HS-27A (cell line): Measurements from ENCODE around the gene SOWAHA.
"Not testable (repeated sequence)": the region's sequence is repeated elsewhere in the genome, so short reads cannot be mapped to it uniquely, and the experiment has no call there.

Source experiments
- DNase-seq: peaks from one replicate; pipeline ENCODE4 v3.0.0-alpha.2; 2012; ENCODE audit warnings: low read depth, missing footprints

SOWAHA gene

GRCh38 chr5:132778129-132778528, 35.0 kb upstream of the SOWAHA start:
- no peak for DNase-seq

- DNase-seq, result no peak
These were observed 34.2 kb upstream of the SOWAHA start for GRCh38 chr5:132778856-132779255.

- no peak for DNase-seq
These were observed 33.1 kb upstream of the SOWAHA start for GRCh38 chr5:132779961-132780360.

- DNase-seq, result no peak
These were observed 32.5 kb upstream of the SOWAHA start for GRCh38 chr5:132780577-132780976.

- no peak for DNase-seq
These were observed 32.1 kb upstream of the SOWAHA start for GRCh38 chr5:132781029-132781428.

- DNase-seq, result no peak
These were observed 31.0 kb upstream of the SOWAHA start for GRCh38 chr5:132782101-132782500.

GRCh38 chr5:132785365-132785764, 27.7 kb upstream of the SOWAHA start:
- DNase-seq, result no peak

- no peak for DNase-seq
These were observed 27.2 kb upstream of the SOWAHA start for GRCh38 chr5:132785864-132786263.

- no peak for DNase-seq
These were observed 26.0 kb upstream of the SOWAHA start for GRCh38 chr5:132787076-132787475.

- DNase-seq, result no peak
These were observed 24.6 kb upstream of the SOWAHA start for GRCh38 chr5:132788508-132788907.

GRCh38 chr5:132788990-132789886, 23.9 kb upstream of the SOWAHA start:
- DNase-seq, result no peak

GRCh38 chr5:132790201-132790865, 22.8 kb upstream of the SOWAHA start:
- DNase-seq, result no peak

- no peak for DNase-seq
These were observed 22.1 kb upstream of the SOWAHA start for GRCh38 chr5:132791026-132791425.

- no peak for DNase-seq
These were observed 15.5 kb upstream of the SOWAHA start for GRCh38 chr5:132797651-132798050.

- DNase-seq, result no peak
These were observed 13.7 kb upstream of the SOWAHA start for GRCh38 chr5:132799392-132799791.

- DNase-seq, result no peak
These were observed 12.6 kb upstream of the SOWAHA start for GRCh38 chr5:132800545-132800944.

- DNase-seq, result no peak
These were observed 10.9 kb upstream of the SOWAHA start for GRCh38 chr5:132802044-132802684.

- not testable (repeated sequence) for DNase-seq
These were observed 10.4 kb upstream of the SOWAHA start for GRCh38 chr5:132802685-132803066.

- not testable (repeated sequence) for DNase-seq
These were observed 8.9 kb upstream of the SOWAHA start for GRCh38 chr5:132804219-132804618.

GRCh38 chr5:132805872-132806271, 7.2 kb upstream of the SOWAHA start:
- not testable (repeated sequence) for DNase-seq

- not testable (repeated sequence) for DNase-seq
These were observed 6.3 kb upstream of the SOWAHA start for GRCh38 chr5:132806804-132807162.

- no peak for DNase-seq
These were observed 5.8 kb upstream of the SOWAHA start for GRCh38 chr5:132807163-132807838.
